Measurements from ENCODE around the gene SCYL3. TPM values are rescaled to one million over a fixed set of nuclear protein-coding genes. Genes with fewer than 3 reads are reported as not detected.

SCYL3 gene
- total RNA-seq, 1 donor: 12.7 TPM

DNA sequence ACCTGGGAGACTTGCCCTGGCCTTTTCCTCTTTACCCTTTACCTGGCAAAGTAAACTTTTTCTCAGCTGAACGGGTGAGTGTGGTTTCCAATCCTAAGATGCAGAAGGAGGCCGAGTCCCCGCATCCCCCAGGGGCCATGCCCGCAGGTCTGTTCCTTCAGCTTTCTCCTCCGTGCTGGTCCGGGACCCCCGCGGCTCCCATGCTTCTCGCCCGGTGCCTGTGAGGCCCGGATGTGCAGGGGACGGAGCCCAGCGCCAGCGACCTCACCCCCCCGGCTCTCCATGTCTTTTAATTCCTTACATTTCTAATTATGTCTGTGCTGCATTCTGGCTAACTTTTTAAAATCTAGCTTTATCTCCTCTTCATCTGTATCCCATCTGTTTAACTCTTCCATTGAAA is 21.5 kb upstream of the SCYL3 start:
- no peak for DNase-seq (ENCODE audit: low read depth)
- TF ChIP-seq, protein P1, sequence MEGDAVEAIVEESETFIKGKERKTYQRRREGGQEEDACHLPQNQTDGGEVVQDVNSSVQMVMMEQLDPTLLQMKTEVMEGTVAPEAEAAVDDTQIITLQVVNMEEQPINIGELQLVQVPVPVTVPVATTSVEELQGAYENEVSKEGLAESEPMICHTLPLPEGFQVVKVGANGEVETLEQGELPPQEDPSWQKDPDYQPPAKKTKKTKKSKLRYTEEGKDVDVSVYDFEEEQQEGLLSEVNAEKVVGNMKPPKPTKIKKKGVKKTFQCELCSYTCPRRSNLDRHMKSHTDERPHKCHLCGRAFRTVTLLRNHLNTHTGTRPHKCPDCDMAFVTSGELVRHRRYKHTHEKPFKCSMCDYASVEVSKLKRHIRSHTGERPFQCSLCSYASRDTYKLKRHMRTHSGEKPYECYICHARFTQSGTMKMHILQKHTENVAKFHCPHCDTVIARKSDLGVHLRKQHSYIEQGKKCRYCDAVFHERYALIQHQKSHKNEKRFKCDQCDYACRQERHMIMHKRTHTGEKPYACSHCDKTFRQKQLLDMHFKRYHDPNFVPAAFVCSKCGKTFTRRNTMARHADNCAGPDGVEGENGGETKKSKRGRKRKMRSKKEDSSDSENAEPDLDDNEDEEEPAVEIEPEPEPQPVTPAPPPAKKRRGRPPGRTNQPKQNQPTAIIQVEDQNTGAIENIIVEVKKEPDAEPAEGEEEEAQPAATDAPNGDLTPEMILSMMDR (IDR thresholded peaks at IDR 0.05; ENCODE audit: insufficient read depth, low read length): no peak
- H3K4me3 ChIP-seq (ENCODE audit: low read depth, low read length): no peak overlapping the region

GRCh38 chr1:169914531-169914930 is 20.8 kb upstream of the SCYL3 start:
- TF ChIP-seq, protein P1 (IDR thresholded peaks at IDR 0.05; ENCODE audit: insufficient read depth, low read length): no peak
- peak; percentile 77 for DNase-seq (ENCODE audit: low read depth)
- H3K4me3 ChIP-seq (ENCODE audit: low read depth, low read length): no peak overlapping the region

- TF ChIP-seq, protein P1 (IDR thresholded peaks at IDR 0.05; ENCODE audit: insufficient read depth, low read length): no peak
- no peak for DNase-seq (ENCODE audit: low read depth)
- no peak overlapping the region for H3K4me3 ChIP-seq (ENCODE audit: low read depth, low read length)
These were observed 15.8 kb upstream of the SCYL3 start for GRCh38 chr1:169909499-169909898.

DNA sequence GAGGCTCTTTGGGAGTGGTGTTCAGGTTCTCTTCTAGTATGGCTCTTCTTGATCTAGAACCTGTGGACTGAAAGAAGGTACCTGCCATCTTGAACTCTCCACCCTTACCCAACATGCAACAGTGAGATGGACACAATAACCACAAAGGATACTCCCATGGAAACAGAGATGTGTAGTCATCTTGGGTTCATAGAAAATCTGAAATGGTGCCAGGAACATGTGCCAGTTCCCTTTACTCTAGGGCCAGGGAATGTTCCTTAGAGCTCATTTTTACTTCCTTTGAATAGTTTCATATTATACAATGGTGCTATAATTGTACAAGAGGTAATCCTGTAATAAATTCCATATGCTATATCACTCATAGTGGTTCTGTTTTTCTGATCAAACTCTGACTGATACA is 13.2 kb upstream of the SCYL3 start:
- no peak overlapping the region for H3K4me3 ChIP-seq (ENCODE audit: low read depth, low read length)
- DNase-seq (ENCODE audit: low read depth): peak; percentile 83
- TF ChIP-seq, protein P1 (IDR thresholded peaks at IDR 0.05; ENCODE audit: insufficient read depth, low read length): no peak

- TF ChIP-seq, protein P1 (IDR thresholded peaks at IDR 0.05; ENCODE audit: insufficient read depth, low read length): no peak
- no peak overlapping the region for H3K4me3 ChIP-seq (ENCODE audit: low read depth, low read length)
- no peak for DNase-seq (ENCODE audit: low read depth)
These were observed 11.1 kb upstream of the SCYL3 start for GRCh38 chr1:169904834-169905233.

- TF ChIP-seq, protein P1 (IDR thresholded peaks at IDR 0.05; ENCODE audit: insufficient read depth, low read length): no peak
- DNase-seq (ENCODE audit: low read depth): no peak
- H3K4me3 ChIP-seq (ENCODE audit: low read depth, low read length): no peak overlapping the region
These were observed 9.1 kb upstream of the SCYL3 start for GRCh38 chr1:169902751-169903150.

DNA sequence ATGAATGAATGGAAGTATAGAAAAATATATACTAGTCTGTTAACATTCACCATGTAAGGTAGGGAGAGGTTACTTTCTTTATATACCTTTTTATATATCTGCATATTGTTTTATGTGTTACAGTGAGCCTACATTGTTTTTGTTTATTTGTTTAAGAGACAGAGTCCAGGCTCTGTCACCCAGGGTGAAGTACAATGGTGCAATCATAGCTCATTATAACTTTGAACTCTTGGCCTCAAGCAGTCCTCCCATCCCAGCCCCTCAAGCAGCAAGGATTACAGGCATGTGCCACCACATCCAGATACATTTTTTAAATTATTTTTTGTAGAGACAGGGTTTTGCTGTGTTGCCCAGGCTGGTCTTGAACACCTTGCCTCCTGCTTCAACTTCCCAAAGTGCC is 7.4 kb upstream of the SCYL3 start:
- H3K4me3 ChIP-seq (ENCODE audit: low read depth, low read length): no peak overlapping the region
- TF ChIP-seq, protein P1 (IDR thresholded peaks at IDR 0.05; ENCODE audit: insufficient read depth, low read length): no peak

More for the DNA sequence above, 7.4 kb upstream of the SCYL3 start:
- DNase-seq (ENCODE audit: low read depth): no peak
